ENCODE measurements around the gene KCNG3.

Gene KCNG3

GRCh38 chr2:42516418-42516901 lies 22.7 kb upstream of the KCNG3 start:
- H3K27ac ChIP-seq: no peak overlapping the region
- TF ChIP-seq CTCF (conservative IDR thresholded peaks at IDR 0.05): no peak
- no peak for TF ChIP-seq ZFX (IDR thresholded peaks at IDR 0.05)

DNA sequence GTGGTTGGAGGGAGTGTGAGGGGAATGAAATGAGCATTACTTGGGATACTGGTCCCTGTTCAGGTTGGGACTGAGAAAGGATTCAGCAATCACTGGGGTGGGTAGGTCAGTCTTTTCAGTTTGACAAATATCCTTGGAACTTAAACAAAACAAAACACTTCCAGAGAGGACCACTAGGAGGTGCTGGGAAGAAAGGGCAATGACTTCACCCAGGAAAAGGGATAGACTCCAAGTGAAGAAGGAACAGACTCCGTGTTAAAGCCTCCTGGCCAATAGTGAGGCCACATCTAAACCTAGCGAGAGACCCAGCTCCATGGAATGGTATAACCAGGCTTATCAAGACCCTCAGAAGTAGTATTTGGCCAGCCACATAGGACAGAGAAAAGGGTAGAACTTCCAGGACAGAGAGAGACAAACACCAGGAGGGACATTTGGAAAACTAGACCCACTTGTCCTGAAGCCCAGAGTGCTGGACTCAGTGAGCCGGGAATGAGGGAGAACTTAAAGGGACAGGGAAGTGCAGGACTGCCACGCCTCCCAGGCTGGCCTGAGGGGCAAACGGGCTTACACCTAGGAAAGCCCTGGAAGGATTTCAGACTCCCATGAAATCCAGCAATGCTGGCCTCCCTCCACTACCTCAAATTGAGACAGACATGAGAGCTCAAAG lies 19.6 kb upstream of the KCNG3 start:
- peak; percentile 62 for TF ChIP-seq CTCF (conservative IDR thresholded peaks at IDR 0.05)
- no peak for TF ChIP-seq ZFX (IDR thresholded peaks at IDR 0.05)

DNA sequence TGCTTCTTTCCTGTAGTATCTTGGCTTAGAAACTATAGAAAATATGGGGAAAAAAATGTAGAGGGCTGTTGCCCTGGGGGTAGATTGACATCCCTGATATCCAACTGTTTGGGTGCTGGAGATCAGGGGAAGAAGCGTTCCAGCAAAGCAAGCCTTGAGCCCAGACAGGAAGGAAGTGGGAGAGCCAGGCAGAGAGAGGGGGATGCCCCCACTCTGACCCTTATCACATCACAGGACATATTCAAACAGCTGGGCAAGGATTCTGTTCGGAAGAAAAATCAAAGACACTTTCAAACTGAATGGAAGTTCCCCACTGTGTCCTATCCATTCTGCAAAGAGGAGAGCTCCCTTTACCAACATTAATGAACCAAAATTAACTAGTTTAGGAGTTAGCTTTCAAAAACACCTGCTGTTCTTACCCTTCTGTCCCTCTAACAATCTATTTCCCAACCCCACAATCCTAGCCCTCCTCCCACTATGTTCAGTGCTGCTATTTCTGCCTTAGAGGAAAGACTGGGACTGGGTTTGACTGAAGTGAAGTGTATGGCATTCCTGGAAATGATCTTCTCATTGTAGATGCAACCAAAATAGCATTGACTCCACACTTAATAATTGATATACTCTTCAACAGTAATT lies 16.9 kb upstream of the KCNG3 start:
- H3K27ac ChIP-seq: no peak overlapping the region
- TF ChIP-seq CTCF (conservative IDR thresholded peaks at IDR 0.05): no peak
- no peak for TF ChIP-seq ZFX (IDR thresholded peaks at IDR 0.05)

More for the DNA sequence above, 19.6 kb upstream of the KCNG3 start:
- H3K27ac ChIP-seq: no peak overlapping the region

DNA sequence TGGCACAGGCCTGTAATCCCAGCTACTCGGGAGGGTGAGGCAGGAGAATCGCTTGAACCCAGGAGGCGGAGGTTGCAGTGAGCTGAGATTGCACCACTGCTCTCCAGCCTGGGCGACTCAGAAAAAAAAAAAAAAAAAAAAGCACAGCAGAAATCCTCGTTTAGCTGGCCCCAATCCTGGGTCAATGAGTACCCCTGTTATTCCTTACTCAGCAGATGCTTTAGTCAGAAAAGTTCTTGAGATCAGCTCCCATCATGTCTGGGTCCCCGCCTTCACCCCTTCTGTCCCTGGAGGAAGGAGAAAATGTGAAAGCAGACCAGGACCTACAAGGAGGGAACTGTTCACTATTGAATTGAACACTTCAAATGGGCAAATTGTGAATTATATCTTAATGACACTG lies 16.4 kb upstream of the KCNG3 start:
- no peak overlapping the region for H3K27ac ChIP-seq
- no peak for TF ChIP-seq ZFX (IDR thresholded peaks at IDR 0.05)
- no peak for TF ChIP-seq CTCF (conservative IDR thresholded peaks at IDR 0.05)

DNA sequence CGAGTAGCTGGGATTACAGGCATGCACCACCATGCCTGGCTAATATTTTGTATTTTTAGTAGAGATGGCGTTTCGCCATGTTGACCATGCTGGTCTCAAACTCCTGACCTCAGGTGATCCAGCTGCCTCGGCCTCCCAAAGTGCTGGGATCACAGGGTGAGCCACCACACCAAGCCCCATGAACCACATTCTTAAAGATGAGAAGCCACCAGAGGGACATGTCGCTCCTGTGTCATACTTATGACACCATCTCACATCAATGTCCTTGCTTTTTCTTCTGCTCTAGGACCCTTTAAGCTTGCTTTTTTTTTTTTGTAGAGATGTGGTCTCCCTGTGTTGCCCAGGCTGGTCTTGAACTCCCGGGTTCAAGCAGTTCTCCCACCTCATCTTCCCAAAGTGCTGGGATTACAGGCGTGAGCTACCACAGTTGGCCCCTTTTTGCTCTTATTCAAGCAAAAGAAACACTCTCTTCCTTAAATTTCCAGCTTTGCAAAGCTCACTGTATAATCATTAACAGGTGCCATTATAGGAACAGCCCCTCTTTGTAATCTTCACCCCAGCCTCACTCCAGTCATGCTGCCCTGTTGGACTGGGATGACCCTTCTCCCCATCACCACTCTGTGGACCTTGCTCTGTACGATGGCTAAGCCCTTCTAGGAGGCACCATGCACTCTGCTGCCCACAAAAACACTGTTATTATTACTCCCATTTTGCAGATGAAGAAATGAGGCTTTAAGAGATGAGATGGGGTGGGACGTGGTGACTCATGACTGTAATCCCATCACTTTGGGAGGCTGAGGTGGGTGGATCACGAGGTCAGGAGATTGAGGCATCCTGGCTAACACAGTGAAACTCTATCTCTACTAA lies 10.8 kb upstream of the KCNG3 start:
- TF ChIP-seq CTCF (conservative IDR thresholded peaks at IDR 0.05) (no peak), ZFX (IDR thresholded peaks at IDR 0.05) (no peak)
- H3K27ac ChIP-seq: no peak overlapping the region

GRCh38 chr2:42503291-42503690 lies 9.5 kb upstream of the KCNG3 start:
- no peak overlapping the region for H3K27ac ChIP-seq
- no peak for TF ChIP-seq CTCF (conservative IDR thresholded peaks at IDR 0.05)
- TF ChIP-seq ZFX (IDR thresholded peaks at IDR 0.05): no peak

- no peak for TF ChIP-seq ZFX (IDR thresholded peaks at IDR 0.05)
- no peak for TF ChIP-seq CTCF (conservative IDR thresholded peaks at IDR 0.05)
- H3K27ac ChIP-seq: no peak overlapping the region
These were observed 4.7 kb upstream of the KCNG3 start for GRCh38 chr2:42498497-42498896.
